GM19467 (cell line): ENCODE measurements around the gene CDH7.

Source experiments
- ATAC-seq: cut with Tn5 transposase; IDR thresholded peaks from one replicate; pipeline ENCODE4 v1.9.1; 2021; ENCODE audit warnings: mild to moderate bottlenecking, moderate library complexity; ENCODE audit not compliant: unreplicated experiment

CDH7 gene

GRCh38 chr18:65901522-65901921 lies 150.7 kb downstream of the CDH7 start:
- ATAC-seq, result no peak

DNA sequence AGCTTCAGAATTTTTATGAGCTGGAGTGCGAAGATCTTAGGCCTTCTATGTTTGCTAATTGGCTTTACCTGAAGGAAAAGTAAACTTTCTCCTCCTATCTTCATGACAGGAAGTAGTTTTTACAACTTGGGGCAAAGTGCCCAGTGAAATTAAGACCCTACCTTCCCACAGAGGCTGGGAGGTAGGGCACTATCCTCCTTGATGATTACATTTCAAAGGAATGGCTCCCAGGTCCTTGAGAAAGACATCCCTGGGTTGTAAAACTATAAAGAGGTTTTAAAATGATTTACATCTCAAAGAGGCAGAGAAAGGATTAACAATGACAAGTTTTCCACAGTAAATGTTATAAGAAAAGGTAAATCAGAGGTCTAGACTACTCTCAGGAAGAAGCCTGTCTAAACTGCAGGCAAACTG lies 155.8 kb downstream of the CDH7 start:
- no peak for ATAC-seq

- no peak for ATAC-seq
These were observed 156.5 kb downstream of the CDH7 start for GRCh38 chr18:65907281-65907680.

GRCh38 chr18:65919018-65919417 lies 168.2 kb downstream of the CDH7 start:
- no peak for ATAC-seq

GRCh38 chr18:65919663-65920062 lies 168.9 kb downstream of the CDH7 start:
- ATAC-seq, result no peak

GRCh38 chr18:65922103-65922502 lies 171.3 kb downstream of the CDH7 start:
- ATAC-seq, result no peak

DNA sequence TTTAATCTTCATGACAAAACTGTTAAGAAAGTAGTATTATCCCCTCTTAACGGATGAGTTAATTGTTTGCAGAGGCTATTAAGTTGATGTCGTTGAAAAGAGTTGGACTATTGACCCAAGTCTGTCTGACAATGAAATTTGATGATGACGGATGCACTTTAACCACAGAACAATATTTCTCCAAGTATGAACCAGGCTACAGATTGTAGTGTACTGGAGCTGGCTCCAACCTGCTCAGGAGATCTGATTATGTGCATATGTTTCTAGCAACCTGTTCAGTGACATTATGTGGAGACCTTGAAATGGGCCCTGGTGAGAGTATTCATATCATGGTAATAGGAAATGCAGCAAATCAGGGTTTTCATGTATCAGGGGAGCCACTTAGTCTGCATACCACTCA lies 174.1 kb downstream of the CDH7 start:
- ATAC-seq, result no peak

DNA sequence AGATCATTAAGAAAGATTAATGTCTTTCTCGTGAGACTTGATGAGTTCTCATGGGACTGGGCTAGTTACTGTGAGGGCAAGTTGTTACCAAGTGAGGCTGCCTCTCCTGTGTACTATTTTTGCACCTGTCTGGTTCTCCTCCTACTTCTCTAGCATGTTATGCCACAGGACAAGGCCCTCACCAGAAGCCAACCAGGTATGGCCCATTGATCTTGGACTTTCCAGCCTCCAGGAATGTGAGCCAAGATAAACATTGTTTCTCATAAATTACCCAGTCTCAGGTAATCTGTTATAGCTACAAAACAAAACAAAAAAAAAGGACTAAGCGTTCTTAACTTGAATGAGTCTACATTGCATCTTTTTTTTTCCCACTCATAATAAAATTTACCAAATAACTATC lies 184.1 kb downstream of the CDH7 start:
- ATAC-seq, result no peak

GRCh38 chr18:65936678-65937077 lies 185.9 kb downstream of the CDH7 start:
- no peak for ATAC-seq

DNA sequence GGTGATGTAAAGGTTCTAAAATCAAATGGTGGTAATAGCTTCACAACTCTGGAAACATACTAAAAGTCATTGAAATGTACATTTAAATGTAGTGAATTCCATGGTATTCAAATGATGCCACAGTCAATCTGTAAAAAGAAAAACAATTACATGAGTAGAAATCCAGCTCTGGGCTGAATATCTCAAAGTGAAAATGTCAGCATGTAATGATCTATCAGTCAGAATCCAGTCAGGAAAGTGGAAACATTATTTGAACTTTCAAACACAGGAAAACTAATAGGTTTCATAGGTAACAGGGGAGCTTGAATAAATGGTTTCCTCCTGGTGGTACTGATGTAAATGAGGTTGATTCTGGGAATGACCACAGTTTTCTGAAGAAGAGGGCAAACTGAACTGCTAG lies 186.4 kb downstream of the CDH7 start:
- no peak for ATAC-seq

DNA sequence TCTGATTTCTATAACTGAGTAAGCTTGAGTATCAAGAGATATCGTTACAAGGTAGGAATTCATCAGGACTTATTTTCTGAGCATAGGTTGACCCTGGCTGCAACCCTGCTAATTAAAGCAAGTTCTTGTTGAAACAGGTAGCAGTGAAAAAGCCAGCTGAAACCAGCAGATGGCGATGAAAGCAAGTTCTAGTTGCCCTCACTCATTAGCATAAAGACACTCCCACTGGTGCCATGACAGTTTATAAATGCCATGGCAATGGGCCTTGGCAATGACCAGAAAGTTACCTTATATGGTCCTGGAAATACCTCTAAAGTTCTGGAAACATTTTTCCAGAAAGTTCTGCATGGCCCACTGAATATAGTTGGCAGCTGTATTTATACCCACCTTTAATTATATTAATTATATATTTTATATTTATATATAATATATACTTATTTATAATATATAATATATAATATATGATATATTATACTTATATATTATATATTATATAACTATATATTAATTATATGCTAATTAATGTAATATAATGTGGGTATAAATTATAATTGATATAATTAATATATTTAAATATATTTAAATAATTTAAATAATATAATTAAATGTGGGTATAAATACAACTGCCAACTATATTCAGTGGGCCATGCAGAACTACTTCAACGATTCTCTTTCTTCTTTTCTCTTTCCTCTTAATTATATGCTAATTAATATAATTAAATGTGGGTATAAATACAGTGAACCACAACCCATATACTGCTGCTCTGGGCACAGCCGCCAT lies 188.0 kb downstream of the CDH7 start:
- peak; percentile 87 for ATAC-seq
